A549 (cell line): Measurements from ENCODE around the gene OPCML. TPM values are rescaled to one million over a fixed set of nuclear protein-coding genes. Genes with fewer than 3 reads are reported as not detected.

ENCODE experiments used
- ATAC-seq, 2 experiments: fragments of 200-7000 bp in 1 of 2; fragments of >200 bp in 1 of 2; cut with Nextera tagmentation in 1 of 2; cut with Tn5 transposase in 1 of 2; 3 replicates each; pipeline versions ENCODE4 v1.8.0 to v1.9.1; 2018 to 2020; ENCODE audit warnings: mild to moderate bottlenecking in 1 of 2, moderate library complexity in 1 of 2
- CTCF ChIA-PET: fragments of 300-600 bp; sonication (Branson Sonifier 250); formaldehyde crosslinking; extraction: SDS; loops from one replicate; lab custom pipeline; 2021; ENCODE audit warnings: antibody characterized with exemption, inconsistent platforms; lab: Yijun Ruan, JAX
- POLR2A ChIA-PET: fragments of 350-600 bp; formaldehyde crosslinking; extraction: SDS; loops from one replicate; lab custom pipeline; 2021; ENCODE audit warnings: antibody characterized with exemption, inconsistent platforms; lab: Yijun Ruan, JAX
- DNase-seq, 2 experiments: peaks; one replicate each; pipeline versions ENCODE4 v3.0.0 to v3.0.0-alpha.2; 2011 to 2016; ENCODE audit warnings: low read depth in 1 of 2, low spot score in 1 of 2
- FAIRE-seq: peaks from 2 replicates; lab custom pipeline; 2011; peaks lifted over from hg19 to GRCh38; lab: Jason Lieb, UNC
- H3K27ac ChIP-seq, 2 experiments: fragments of >200 bp; sonication (Bioruptor Twin); formaldehyde crosslinking; 3 replicates each; pipeline ENCODE4 v1.5.1; 2016 to 2017
- H3K4me1 ChIP-seq: fragments of >200 bp; sonication (Bioruptor Twin); formaldehyde crosslinking; 3 replicates; pipeline ENCODE4 v1.6.1; 2016
- H3K4me2 ChIP-seq: fragments of >200 bp; sonication (Bioruptor Twin); formaldehyde crosslinking; 3 replicates; pipeline ENCODE4 v1.6.1; 2016
- H3K4me3 ChIP-seq: fragments of >200 bp; sonication (Bioruptor Twin); formaldehyde crosslinking; 3 replicates; pipeline ENCODE4 v1.5.1; 2016
- H3K9me3 ChIP-seq: fragments of >200 bp; sonication (Bioruptor Twin); formaldehyde crosslinking; 3 replicates; pipeline ENCODE4 v1.6.1; 2016
- CBX2 ChIP-seq: fragments of 200-600 bp; sonication (generic); IDR thresholded peaks from 2 replicates; pipeline ENCODE4 v1.6.1; 2016; ENCODE audit warnings: low read depth, mild to moderate bottlenecking, borderline replicate concordance
- CBX8 ChIP-seq: fragments of 200-600 bp; sonication (generic); IDR thresholded peaks from 2 replicates; pipeline ENCODE4 v1.6.1; 2016
- CEBPB ChIP-seq, 2 experiments: fragments of >200 bp in 1 of 2; sonication (Bioruptor Twin) in 1 of 2; formaldehyde crosslinking in 1 of 2; IDR thresholded peaks; 2 replicates each; pipeline ENCODE4 v1.6.1; 2012 to 2016
- CHD2 ChIP-seq: fragments of 150-350 bp; IDR thresholded peaks from 2 replicates; pipeline ENCODE4 v1.6.1; 2014; ENCODE audit warnings: low read length; ENCODE audit not compliant: partially characterized antibody
- CTCF ChIP-seq: fragments of >200 bp; sonication (Bioruptor Twin); formaldehyde crosslinking; IDR thresholded peaks from 3 replicates; pipeline ENCODE4 v1.5.1; 2016
- FOXS1 ChIP-seq: fragments of 250-450 bp; sonication (Bioruptor Pico); IDR thresholded peaks from 2 replicates; pipeline ENCODE4 v1.5.0; 2020; ENCODE audit warnings: mild to moderate bottlenecking, moderate library complexity
- HEYL ChIP-seq: fragments of 250-450 bp; sonication (Bioruptor Pico); IDR thresholded peaks from 2 replicates; pipeline ENCODE4 v1.8.0; 2021; ENCODE audit warnings: mild to moderate bottlenecking, moderate library complexity
- HOXB13 ChIP-seq: fragments of 250-450 bp; sonication (Bioruptor Pico); IDR thresholded peaks from 2 replicates; pipeline ENCODE4 v1.5.0; 2020; ENCODE audit warnings: low read depth, mild to moderate bottlenecking, moderate library complexity
- HOXB5 ChIP-seq: fragments of 250-450 bp; sonication (Bioruptor Pico); IDR thresholded peaks from 2 replicates; pipeline ENCODE4 v1.5.0; 2020; ENCODE audit warnings: mild to moderate bottlenecking, moderate library complexity
- KDM1A ChIP-seq: fragments of 200-600 bp; sonication (generic); IDR thresholded peaks from 2 replicates; pipeline ENCODE4 v1.6.1; 2016; ENCODE audit warnings: low read depth, mild to moderate bottlenecking
- KDM5A ChIP-seq: fragments of 200-600 bp; sonication (generic); IDR thresholded peaks from 2 replicates; pipeline ENCODE4 v1.6.1; 2016; ENCODE audit warnings: antibody characterized with exemption, mild to moderate bottlenecking
- MAFK ChIP-seq: fragments of 450-650 bp; IDR thresholded peaks from 2 replicates; pipeline ENCODE4 v1.6.1; 2014; ENCODE audit not compliant: partially characterized antibody
- NFE2L2 ChIP-seq: fragments of 150-350 bp; conservative IDR thresholded peaks from 2 replicates; pipeline ENCODE4 v1.6.1; 2014; ENCODE audit warnings: low read length
- NR3C1 ChIP-seq: fragments of >200 bp; sonication (Bioruptor Twin); formaldehyde crosslinking; IDR thresholded peaks from 3 replicates; pipeline ENCODE4 v1.6.1; 2017
- PHF8 ChIP-seq: fragments of 200-600 bp; sonication (generic); IDR thresholded peaks from 2 replicates; pipeline ENCODE4 v1.6.1; 2016; ENCODE audit warnings: low read depth, mild to moderate bottlenecking, antibody characterized with exemption, moderate library complexity, borderline replicate concordance
- POLR2AphosphoS2 ChIP-seq: conservative IDR thresholded peaks from 2 replicates; pipeline ENCODE4 v1.6.1; 2012; ENCODE audit warnings: low read length, improper control_type of control experiment, inconsistent platforms
- RAD21 ChIP-seq, 2 experiments: fragments of >200 bp in 1 of 2; sonication (Bioruptor Twin) in 1 of 2; formaldehyde crosslinking in 1 of 2; IDR thresholded peaks in 1 of 2; conservative IDR thresholded peaks in 1 of 2; 2 replicates in 1 of 2; 3 replicates in 1 of 2; pipeline ENCODE4 v1.6.1; 2012 to 2018; ENCODE audit warnings: inconsistent platforms in 1 of 2
- SMC3 ChIP-seq: fragments of >200 bp; sonication (Bioruptor Twin); formaldehyde crosslinking; IDR thresholded peaks from 3 replicates; pipeline ENCODE4 v1.6.1; 2018; ENCODE audit warnings: inconsistent platforms
- TFCP2L1 ChIP-seq: fragments of 250-450 bp; sonication (Bioruptor Pico); IDR thresholded peaks from 2 replicates; pipeline ENCODE4 v1.5.0; 2021; ENCODE audit warnings: mild to moderate bottlenecking
- TP53 ChIP-seq: fragments of 250-450 bp; sonication (Bioruptor Pico); IDR thresholded peaks from 2 replicates; pipeline ENCODE4 v1.5.0; 2021; ENCODE audit warnings: mild to moderate bottlenecking, moderate library complexity
- ZNF302 ChIP-seq: fragments of 250-450 bp; sonication (Bioruptor Pico); IDR thresholded peaks from 2 replicates; pipeline ENCODE4 v1.9.0; 2021; ENCODE audit warnings: inconsistent platforms, mild to moderate bottlenecking, moderate library complexity
- ZSCAN20 ChIP-seq: fragments of 250-450 bp; sonication (Bioruptor Pico); IDR thresholded peaks from 2 replicates; pipeline ENCODE4 v1.8.0; 2022; ENCODE audit warnings: mild to moderate bottlenecking, moderate library complexity
- WGBS: methylation state at CpG from one replicate; pipeline ENCODE4 v1.1.6; 2017; ENCODE audit errors: missing lambda C conversion rate; 5-methylcytosine and 5-hydroxymethylcytosine counted together
- polyA plus RNA-seq, 4 experiments: library from polyadenylated mRNA; depleted of rRNA in 3 of 4; stranded (reverse); fragments of >200 nt; fragmentation: RNase III in 1 of 4; extraction: RNeasy Plus Mini Kit Qiagen cat#74134 plus additional on column Dnase treatment in 1 of 4; gene quantifications; 2 replicates in 3 of 4; 3 replicates in 1 of 4; pipeline ENCODE4 v1.2.3, GENCODE V29; 2011 to 2017
- TF ChIP-seq, protein P1 (sequence below): fragments of >200 bp; sonication (Bioruptor Twin); formaldehyde crosslinking; IDR thresholded peaks from 3 replicates; pipeline ENCODE4 v1.6.1; 2016
- TF ChIP-seq, protein P2 (sequence below): fragments of >200 bp; sonication (Bioruptor Twin); formaldehyde crosslinking; IDR thresholded peaks from 2 replicates; pipeline ENCODE4 v1.6.1; 2016

OPCML gene
- polyA plus RNA-seq, 2 of the 4 experiments (the other 2 are of a cell fraction) = not detected

DNA sequence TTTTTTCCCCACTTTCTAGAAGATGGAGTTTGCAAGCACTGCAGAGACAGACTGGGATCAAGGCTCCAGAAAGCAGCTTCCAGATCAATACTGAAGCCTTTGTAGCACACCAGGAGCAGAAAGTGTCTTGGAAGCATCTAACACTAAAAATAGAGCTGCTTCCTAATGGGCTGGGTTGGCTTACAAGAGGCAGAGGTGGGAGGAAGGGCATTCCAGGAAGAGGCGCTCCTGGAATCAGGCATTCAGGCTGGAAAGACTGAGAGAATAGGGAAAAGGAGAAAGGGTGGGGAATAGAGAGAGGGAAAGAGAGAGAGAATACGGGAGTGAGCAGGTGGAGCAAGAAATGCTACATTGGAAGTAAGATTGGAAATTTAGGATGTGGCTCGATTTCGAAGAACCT lies 395.9 kb downstream of the OPCML start:
- FAIRE-seq = no peak
- ChIA-PET CTCF (interaction anchor here (4.6 kb wide), 1 partner anchor 699 kb away, joined by 32 read pairs; no protein-coding TSS in a partner anchor), POLR2A (no interaction called here)
- ATAC-seq = no peak
- Histone ChIP-seq H3K9me3 (no peaks in the 10 kb centered on the region), H3K27ac (no peak overlapping the region), H3K4me2 (no peak overlapping the region), H3K4me1 (no peaks in the 10 kb centered on the region), H3K4me3 (no peak overlapping the region)
- 4% methylated on average over 4 of the region's 4 CpGs for WGBS
- TF ChIP-seq FOXS1 (CRISPR knock-in tag) (no peak), ZSCAN20 (CRISPR knock-in tag) (no peak)
- TF ChIP-seq, protein P1, sequence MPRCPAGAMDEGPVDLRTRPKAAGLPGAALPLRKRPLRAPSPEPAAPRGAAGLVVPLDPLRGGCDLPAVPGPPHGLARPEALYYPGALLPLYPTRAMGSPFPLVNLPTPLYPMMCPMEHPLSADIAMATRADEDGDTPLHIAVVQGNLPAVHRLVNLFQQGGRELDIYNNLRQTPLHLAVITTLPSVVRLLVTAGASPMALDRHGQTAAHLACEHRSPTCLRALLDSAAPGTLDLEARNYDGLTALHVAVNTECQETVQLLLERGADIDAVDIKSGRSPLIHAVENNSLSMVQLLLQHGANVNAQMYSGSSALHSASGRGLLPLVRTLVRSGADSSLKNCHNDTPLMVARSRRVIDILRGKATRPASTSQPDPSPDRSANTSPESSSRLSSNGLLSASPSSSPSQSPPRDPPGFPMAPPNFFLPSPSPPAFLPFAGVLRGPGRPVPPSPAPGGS = no peak
- DNase-seq = no peak

DNA sequence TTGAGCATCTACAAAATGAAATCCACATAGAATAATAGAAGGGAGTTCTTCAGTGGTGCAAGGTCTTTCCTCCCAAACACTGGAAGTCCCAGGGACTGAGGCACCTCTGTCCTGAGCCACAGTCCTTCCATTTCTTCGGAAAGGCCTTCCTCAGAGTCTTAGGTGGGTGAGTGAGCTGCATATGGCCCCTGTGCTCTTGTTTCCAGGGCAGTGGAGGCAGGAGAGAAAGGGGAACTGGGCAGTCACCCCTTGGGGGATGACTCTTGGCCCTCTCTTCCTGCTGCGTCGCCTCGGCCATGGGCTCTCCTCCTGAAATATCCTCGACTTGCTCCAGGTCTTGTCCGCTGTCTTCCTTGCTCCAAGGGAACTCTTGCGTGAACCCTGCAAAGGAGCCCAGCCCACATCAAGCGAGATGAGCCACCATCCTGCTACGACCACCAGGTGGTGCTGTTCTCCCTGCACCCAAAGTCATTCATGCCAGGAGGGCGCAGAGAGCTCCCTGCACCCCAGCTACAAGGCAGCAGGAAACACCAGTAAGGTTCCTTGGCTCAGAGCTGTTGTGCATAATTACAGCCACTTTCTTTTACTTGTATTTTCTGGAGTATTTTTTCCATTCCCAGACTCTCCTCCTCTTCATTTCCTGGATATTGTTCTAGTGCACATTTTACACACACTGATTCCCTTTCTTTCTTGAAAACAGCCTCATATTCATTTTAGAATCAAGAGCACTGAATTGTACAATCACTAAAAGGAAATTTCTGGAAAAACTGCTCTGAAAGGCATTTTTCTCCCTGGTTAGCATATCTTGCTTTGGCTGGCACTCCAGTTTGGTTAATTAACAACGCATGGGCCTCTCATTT lies 397.8 kb downstream of the OPCML start:
- TF ChIP-seq SMC3 (peak; percentile 51; the same call in 2 of the 3 replicates), CBX2 (no peak), CTCF (peak; percentile 47), CHD2 (no peak), RAD21 (conservative IDR thresholded peaks at IDR 0.05 in 1 of 2, IDR thresholded peaks at IDR 0.05 in 1 of 2) (peak; percentile 33 to 47; a peak in 4 of 5 replicates)
- peak; percentile 8 to 47 for DNase-seq
- FAIRE-seq = no peak
- CTCF ChIA-PET = interaction anchor here (0.5 to 4.6 kb wide), 8 partner anchors 19 to 1277 kb away, joined by 3 to 32 read pairs (median 3); no protein-coding TSS in a partner anchor
- peak; percentile 47 to 89; a peak in 3 of 6 replicates for ATAC-seq
- Histone ChIP-seq H3K9me3 (no peaks in the 10 kb centered on the region), H3K27ac (no peak overlapping the region), H3K4me1 (no peaks in the 10 kb centered on the region), H3K4me3 (no peak overlapping the region), H3K4me2 (no peak overlapping the region)
- WGBS = 2% methylated on average over 5 of the region's 11 CpGs
- POLR2A ChIA-PET = no interaction called here

GRCh38 chr11:133133606-133134005 lies 398.7 kb downstream of the OPCML start:
- no peaks in the 10 kb centered on the region for H3K4me1 ChIP-seq
- no peak for FAIRE-seq
- TF ChIP-seq ZSCAN20 (CRISPR knock-in tag) = no peak
- no peak for TF ChIP-seq MAFK
- TF ChIP-seq ZNF302 = no peak
- no peak for TF ChIP-seq FOXS1 (CRISPR knock-in tag)
- TF ChIP-seq HOXB13 (CRISPR knock-in tag) = no peak
- no peak for TF ChIP-seq HOXB5 (CRISPR knock-in tag)
- TF ChIP-seq CEBPB (IDR thresholded peaks at IDR 0.05) = no peak
- no peak for TF ChIP-seq NR3C1
- TF ChIP-seq CBX8 = no peak
- TF ChIP-seq, all 56 proteins: peak for 0
- H3K27ac ChIP-seq = no peak overlapping the region
- CTCF ChIA-PET = interaction anchor here (0.7 to 4.6 kb wide), 6 partner anchors 11 to 710 kb away, joined by 3 to 32 read pairs (median 4); no protein-coding TSS in a partner anchor
- DNase-seq (no peak), ATAC-seq (no peak)
- H3K4me3 ChIP-seq = no peak overlapping the region
- WGBS = 26% methylated on average over 3 of the region's 4 CpGs
- POLR2A ChIA-PET = no interaction called here
- no peaks in the 10 kb centered on the region for H3K9me3 ChIP-seq
- no peak overlapping the region for H3K4me2 ChIP-seq

GRCh38 chr11:133133050-133133449 lies 399.3 kb downstream of the OPCML start:
- ATAC-seq = no peak
- POLR2A ChIA-PET = no interaction called here
- no peak for DNase-seq
- no peak overlapping the region for H3K4me3 ChIP-seq
- no peak overlapping the region for H3K4me2 ChIP-seq
- no peak for FAIRE-seq
- 18% methylated on average over 3 of the region's 3 CpGs for WGBS
- H3K9me3 ChIP-seq = no peaks in the 10 kb centered on the region
- CTCF ChIA-PET = interaction anchor here (1.5 to 4.6 kb wide), 3 partner anchors 12 to 703 kb away, joined by 3 to 32 read pairs (median 3); no protein-coding TSS in a partner anchor
- no peaks in the 10 kb centered on the region for H3K4me1 ChIP-seq
- H3K27ac ChIP-seq = no peak overlapping the region
- no peak for TF ChIP-seq CBX2
- TF ChIP-seq NFE2L2 = no peak
- no peak for TF ChIP-seq KDM1A
- no peak for TF ChIP-seq TFCP2L1
- no peak for TF ChIP-seq HOXB13 (CRISPR knock-in tag)
- TF ChIP-seq, protein P2, sequence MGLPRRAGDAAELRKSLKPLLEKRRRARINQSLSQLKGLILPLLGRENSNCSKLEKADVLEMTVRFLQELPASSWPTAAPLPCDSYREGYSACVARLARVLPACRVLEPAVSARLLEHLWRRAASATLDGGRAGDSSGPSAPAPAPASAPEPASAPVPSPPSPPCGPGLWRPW = no peak
- TF ChIP-seq CTCF = no peak
- TF ChIP-seq PHF8 = no peak
- TF ChIP-seq SMC3 = no peak
- no peak for TF ChIP-seq KDM5A
- no peak for TF ChIP-seq TP53 (CRISPR knock-in tag)
- no peak for TF ChIP-seq POLR2AphosphoS2
- no peak for TF ChIP-seq HEYL (CRISPR knock-in tag)
